HG03064 (cell line): ENCODE measurements around the gene ZEB1.
"Not testable (repeated sequence)": the region's sequence is repeated elsewhere in the genome, so short reads cannot be mapped to it uniquely, and the experiment has no call there.

Experiments
- ATAC-seq: cut with Tn5 transposase; IDR thresholded peaks from one replicate; pipeline ENCODE4 v1.9.1; 2021; ENCODE audit warnings: low read depth; ENCODE audit not compliant: unreplicated experiment

The ZEB1 gene

DNA sequence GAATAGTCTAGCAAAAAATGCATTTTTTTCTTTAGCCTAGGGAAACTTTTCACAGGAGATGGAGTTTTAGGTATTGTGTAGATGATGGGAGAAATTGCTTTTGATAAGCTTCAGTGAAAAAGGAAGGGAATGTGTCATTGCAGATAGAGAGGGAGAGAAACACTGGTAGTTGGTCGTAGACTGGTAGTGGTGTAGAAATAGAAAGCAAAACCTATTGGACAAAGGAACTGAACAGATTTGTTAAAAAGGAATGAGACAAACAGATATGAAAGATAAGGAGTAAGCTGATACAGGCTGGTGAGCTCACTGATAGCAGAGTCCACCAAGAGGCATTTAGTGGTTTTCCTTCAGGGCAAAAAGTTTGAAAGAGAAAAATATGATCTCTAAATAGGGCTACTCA, 94.3 kb downstream of the ZEB1 start:
- ATAC-seq: no peak

DNA sequence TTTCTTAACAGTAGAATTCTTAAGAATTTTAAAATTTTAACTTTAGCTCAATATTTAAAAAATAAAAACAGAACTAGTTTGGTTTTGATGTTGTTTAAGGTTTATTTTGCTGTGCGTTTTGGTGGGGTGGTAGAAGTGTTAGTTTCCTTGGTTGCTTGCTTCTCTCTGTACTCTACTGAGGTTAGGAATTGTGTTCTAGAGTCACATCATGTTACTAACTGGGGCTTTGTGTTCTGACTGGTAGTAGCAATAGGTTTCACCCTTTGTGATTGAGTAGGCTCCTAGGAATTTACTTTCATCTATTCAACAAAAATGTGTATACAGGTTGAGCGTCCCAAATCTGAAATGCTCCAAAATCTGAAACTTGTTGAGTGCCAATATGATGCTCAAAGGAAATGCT, 99.5 kb downstream of the ZEB1 start:
- no peak for ATAC-seq

DNA sequence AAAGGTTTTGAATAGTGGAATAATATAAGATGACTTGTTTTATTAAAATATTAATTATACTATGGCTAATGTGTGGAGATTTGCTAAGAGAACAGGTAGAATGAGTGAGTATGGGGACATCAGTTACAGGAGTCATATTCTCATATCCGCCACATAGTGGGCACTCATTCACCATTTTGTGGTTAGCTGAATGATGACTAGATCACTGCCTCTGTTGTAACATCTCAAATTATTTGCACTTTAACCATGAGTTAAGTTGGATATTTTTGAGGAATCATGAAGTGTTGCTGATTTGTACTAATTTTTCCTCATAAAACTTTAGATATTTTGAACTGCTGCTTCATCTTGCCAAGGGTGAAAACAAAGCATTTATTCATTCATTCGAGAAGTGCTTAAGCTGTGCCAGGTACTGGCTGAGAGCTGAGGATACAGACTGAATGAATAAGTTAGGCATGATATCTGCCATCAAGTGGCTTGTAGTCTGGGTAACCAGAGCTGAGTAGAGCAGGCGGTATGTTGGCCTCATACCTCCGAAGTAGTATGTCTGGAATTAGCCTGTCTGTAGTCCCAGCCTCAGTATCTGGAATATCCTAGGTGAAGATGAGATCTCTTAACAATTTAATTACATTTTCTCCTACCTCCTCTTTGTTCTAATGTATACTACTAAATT, 100.5 kb downstream of the ZEB1 start:
- no peak for ATAC-seq

DNA sequence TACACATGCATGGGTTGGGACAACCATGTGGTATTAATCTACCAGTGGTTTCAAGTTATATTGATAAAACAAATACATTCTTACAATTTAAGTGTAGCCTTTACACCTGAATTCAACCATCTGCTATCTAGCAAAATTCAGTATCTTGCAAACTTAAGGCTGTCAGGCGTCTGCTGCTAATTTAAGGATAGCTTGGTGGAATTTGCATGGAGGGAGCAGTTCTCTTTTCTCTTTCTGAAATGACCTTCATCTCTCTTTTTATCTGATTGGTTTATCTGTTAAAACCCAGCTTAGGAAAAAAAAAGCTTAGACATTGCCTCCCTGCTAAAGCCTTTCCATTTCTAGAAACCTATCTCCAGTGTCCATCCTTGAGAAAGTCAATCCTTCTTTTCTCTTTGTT, 102.3 kb downstream of the ZEB1 start:
- no peak for ATAC-seq

DNA sequence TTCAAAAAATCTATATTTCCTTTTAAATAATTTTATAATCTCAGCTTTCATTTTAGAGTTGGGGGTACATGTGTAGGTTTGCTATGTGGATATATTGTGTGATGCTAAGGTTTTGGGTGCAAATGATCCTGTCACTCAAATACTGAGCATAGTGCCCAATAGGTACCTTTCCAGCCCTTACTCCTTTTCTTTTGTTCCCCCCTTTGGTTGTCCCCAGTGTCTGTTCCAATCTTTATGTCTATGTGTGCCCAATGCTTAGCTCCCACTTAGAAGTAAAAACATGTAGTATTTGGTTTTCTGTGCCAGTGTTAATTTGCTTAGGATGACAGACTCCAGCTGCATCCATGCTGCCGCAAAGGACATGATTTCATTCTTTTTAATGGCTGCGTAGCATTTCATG, 103.6 kb downstream of the ZEB1 start:
- no peak for ATAC-seq

DNA sequence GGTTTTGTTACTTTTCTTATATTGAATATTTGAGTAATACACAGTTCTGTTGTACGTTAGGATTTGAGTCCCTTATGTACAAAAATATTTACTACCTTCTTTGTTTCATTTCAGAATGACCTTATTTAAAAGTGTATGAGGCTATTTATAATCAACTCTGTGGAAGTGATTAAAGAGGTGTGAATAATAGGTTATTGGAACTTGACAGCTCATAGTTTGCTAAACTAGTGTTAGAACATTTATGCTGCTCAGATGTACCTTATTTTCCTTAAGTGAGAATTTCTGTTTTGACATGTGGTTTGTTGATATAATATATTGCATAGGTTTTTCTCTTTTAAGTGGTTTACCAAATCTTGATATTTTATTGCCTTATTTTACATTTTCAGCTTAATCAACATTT, 105.5 kb downstream of the ZEB1 start:
- ATAC-seq: no peak

DNA sequence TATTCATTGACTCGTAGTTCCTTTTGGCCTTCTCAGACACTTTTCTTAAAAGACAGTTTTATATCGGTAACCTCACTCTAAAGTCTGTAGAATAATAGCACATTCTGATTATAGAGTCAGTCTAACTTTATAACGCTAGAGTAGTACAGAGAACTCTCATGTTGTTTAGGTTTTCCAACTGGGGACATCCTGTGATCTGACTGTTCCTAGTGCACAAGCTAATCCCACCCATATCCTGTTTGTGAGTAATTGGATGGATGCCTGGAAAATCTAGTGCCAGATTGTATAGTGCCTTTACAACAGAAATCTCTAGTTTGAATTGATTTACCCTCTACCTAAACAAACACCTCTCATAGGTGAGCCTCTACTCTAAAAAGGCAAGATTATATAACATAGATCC, 107.4 kb downstream of the ZEB1 start:
- ATAC-seq: no peak

DNA sequence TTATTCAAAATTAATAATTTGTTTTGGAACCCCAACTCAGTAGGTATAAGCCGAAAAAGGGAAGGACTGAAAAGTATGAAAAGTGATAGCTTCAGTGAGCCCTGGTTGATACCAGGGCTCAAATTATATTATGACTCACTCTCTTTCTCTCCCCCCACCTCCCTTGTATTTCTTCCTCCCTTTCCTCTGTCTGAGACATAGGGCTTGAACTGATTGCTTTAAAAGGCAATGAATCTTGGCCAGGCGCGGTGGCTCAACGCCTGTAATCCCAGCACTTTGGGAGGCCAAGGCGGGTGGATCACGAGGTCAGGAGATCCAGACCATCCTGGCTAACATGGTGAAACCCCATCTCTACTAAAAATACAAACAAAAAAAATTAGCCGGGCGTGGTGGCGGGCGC, 108.3 kb downstream of the ZEB1 start:
- ATAC-seq: not testable (repeated sequence)

DNA sequence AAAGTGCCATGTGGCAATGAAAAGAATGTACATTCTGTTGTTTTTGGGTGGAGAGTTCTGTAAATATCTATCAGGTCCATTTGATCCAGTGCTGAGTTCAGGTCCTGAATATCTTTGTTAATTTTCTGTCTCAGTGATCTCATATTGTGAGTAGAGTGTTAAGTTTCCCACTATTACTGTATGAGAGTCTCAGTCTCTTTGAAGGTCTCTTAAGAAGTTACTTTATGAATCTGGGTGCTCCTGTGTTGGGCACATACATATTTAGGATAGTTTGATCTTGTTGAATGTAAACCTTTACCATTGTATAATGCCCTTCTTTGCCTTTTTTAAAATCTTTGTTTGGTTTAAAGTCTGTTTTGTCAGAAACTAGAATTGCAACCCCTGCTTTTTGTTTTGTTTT, 109.5 kb downstream of the ZEB1 start:
- not testable (repeated sequence) for ATAC-seq

DNA sequence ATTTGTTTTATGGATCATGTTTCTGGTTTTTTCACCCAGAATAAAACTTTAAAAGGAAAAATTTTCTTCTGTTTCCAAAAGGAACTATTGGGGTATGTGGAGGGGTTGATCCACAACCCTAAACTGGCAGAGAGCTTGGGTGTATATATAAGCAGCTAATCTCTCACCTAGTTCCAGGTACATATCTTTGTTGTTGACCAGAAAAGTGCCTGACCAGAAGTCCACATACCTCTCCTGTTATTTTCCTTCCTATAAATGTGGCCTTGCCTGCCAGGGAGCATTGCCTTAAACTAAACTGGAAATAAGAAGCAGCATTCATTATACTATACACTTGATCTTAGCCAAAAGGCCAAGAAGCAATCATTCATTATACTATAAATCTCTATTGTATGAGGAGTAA, 112.0 kb downstream of the ZEB1 start:
- no peak for ATAC-seq

DNA sequence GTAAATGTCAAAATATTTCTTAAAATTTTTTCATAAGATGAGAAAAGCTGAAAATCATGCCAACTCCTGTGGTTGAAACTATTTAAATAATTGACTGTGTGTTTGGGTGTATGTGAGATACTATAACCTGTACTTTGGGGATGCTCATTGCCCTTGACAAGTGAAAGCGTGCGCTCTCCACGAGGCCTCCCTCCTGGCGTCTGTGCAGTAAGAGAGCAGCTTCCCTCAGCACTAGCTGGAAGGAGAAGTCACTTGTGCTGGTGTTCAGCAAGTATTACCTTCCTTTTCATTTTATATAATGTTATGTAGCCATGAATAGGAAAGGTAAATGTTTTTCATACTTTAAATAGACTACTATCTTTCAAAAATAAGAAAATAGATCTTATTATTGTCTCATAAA, 118.9 kb downstream of the ZEB1 start:
- ATAC-seq: no peak

DNA sequence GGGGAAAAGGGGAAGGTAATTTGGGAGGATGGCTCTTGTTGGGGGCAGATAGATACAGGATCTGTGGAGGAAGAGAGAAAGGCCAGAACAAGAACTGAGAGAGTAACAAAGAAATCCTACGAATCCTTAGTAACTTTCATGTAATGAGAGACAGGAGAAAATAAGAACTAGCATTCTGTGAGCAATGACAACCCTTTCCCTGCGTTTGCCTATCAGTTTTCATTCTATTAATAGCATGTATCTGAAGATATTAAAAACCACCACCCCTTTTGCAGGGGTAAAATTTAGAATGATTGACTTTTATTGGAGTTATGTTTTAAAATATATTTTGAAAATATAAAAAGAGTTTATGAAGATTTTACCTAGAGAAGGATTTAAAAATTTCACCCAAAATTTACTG, 132.8 kb downstream of the ZEB1 start:
- ATAC-seq: no peak

DNA sequence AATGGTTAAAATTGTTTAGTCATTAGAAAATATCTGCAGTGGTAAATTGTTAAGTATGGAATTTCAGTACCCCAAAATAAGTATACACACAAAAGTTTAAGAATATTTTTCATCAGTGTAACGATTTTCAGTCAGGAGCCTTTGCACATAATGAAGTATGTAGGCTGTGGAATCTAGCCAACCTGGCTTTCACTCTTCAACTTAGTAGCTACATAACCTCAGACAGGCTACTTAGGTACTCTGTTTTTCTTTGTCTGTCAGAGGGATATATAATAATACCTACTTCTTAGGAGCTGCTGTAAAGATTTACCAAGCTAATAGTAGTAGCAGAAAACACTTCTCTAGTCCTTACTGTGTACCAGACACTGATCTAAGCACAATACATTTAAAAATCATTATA, 137.5 kb downstream of the ZEB1 start:
- no peak for ATAC-seq

DNA sequence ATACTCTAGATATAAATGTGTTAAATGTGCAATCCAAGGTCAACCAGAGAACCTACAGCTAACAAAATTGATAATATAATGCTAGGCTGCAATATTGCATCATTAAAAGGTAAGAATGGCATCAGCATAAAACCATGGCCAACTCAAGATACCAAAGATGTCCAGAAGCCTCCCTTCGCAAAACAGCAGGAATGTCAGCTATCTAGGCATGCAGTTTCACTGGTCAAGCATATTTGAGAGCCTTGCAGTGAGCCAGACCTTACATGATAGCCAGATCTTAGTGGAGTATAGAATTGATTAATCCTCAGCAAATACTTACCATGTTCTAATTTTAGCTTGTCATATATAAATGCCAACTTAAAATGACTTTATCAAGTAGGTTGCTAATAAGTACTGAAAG, 138.8 kb downstream of the ZEB1 start:
- no peak for ATAC-seq

DNA sequence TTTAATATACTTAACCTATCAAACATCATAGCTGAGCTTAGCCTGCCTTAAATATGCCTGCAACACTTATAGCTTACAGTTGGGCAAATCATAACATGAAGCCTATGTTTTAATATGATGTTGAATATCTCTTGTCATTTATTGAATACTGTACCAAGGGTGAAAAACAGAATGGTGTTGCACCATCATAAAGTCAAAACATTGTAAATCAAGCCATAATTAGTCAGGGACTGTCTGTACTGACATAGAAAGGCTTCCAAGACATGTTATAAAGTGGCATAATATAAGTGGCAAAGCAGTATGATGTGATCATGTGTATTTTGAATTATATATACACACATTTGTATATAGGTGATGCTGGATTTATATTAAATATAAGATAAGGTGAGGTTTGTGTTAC, 140.0 kb downstream of the ZEB1 start:
- ATAC-seq: no peak

DNA sequence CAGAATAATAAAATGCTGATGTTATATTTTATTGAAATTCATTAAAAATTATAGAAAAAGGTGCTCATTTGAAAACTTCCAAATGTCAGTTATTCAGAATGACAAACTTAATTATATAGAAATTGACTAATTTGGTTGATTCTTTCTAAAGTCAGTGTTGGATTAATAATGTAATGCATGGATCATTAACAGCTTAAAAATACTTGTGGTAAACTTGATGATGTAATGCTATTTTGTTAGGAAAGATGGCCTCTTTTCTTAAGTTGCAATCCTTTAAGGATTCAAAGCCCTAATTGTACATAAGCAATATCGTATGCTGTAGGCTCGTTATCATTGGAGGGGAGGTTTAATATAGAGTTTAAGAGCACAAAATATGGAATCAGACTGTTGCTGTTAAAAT, 141.2 kb downstream of the ZEB1 start:
- ATAC-seq: no peak

DNA sequence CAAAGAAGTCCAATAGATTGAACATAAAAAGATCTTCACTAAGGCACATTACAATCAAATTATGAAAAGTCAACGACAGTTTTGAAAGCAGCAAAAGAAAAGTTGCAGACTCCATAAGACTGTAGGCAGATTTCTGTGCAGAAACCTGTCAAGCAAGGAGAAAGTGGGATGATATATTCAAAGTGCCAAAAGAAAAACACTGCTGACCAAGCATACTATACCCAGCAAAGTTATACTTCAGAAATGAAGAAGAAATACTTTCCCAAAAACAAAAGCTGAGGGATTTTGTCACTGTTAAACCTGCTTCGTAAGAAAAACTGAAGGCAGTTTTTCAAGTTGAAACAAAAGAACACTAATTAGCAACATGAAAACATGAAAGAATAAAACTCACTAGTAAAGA, 145.5 kb downstream of the ZEB1 start:
- ATAC-seq: no peak

DNA sequence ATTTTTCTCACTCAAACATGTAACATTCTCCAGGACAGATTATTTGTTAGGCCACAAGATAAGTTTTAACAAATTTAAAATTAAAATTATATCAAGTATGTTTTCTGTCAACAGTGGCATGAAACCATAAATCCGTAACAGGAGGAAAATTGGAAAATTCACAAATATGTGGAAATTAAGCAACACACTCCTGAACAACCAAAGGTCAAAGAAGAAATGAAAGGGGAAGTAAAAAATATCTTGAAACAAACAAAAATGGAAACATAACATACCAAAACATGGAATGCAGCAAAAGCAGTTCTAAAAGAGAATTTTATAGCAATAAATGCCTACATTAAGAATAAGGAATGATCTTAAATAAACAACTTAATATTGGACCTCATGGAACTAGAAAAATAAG, 147.3 kb downstream of the ZEB1 start:
- no peak for ATAC-seq

DNA sequence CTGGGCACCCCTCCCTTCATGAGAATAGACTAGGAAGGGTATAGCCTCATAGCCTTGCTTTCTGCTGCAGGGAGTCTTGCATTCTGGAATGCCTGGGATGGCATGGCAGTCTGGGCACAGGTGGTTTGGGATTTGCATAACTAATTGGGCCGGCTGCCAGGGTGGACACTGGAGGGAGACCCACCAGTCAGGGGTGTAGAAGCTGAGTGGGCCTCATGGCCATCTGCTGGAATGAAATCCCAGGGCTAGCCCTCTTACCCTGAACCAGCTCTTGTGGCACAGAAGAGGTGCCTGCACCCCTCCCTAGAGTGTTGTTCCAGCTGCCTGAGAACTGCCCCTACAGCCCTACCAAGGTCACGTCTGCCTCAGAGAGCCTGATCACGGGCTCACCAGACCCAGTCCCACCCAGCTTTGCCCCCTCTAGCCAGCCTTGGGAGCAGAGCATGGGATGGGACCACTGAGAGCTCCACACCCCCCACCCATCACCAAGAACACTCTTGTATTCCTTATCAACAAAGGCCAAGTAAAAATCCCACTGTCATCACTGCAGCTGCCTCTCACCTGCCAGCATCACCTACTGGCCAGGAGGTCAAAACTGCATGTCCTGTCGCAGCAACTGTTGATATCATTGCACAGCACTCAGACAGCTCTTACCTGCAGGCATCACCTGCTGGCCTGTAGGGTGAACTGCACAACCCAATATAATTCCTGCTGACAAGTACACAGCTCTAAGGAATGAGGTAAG, 148.9 kb downstream of the ZEB1 start:
- no peak for ATAC-seq

DNA sequence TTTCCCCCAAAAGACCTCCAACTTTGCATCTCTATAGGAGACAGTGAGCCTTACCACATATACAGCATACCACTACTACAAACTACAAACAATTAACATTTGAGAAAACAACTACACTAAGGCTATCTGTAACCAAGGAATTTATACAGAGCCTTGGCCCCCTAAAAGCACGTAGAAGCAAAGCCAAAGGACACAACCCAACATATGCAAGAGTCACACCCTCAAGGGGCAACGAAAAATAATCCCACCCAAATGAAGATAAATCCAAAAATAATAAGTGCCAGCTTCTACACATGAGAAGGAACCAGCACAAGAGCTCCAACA, 149.5 kb downstream of the ZEB1 start:
- no peak for ATAC-seq

DNA sequence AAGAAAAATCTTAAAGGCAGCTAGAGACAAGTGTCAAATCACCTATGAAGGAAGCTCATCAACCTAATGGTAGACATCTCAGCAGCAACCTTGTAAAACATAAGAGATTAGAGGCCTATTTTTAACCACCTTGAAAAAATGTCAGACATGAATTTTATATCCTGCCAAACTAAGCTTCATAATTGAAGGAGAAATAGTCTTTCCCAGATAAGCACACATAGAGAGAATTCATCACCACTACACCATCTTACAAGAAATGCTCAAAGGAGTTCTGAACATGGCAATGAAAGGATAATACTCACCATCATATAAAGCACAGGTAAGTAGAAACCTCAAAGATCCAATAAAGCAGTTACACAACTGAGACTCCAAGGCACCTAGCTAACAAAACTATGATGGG, 156.5 kb downstream of the ZEB1 start:
- ATAC-seq: no peak

DNA sequence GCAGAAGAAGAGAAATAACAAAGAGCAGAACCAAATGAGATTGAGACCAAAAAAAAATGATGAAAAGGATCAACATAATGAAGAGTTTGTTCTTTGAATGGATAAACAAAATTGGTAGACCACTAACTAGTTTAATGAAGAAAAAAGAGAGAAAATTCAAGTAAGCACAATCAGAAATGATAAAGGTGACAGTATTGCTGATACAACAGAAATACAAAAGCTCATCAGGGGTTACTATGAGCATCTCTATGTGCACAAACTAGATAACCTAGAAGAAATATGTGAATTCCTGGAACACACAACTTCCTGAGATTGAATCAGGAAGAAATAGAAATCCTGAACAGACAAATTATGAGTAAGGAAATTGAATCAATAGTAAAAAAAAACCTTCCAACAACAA, 157.1 kb downstream of the ZEB1 start:
- no peak for ATAC-seq

DNA sequence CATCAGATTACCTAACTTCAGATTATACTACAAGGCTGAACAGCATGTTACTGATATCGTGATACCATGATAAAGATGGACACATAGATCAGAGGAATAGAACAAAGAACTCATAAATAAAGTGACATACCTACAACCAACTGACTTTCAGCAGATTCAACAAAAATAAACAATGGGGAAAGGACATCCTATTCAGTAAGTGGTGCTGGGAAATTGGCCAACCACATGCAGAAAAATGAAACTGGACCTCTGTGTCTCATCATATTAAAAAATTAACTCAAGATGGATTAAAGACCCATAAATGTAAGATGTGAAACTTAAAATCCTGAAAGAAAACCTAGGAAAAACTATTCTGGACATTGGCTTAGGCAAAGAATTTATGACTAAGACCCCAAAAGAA, 158.6 kb downstream of the ZEB1 start:
- ATAC-seq: no peak
